GM12801 (cell line): Measurements from ENCODE around the gene DTD2.

Source experiments
- TF ChIP-seq, protein P1 (sequence below): IDR thresholded peaks from one replicate; pipeline ENCODE4 v1.5.1; 2011; ENCODE audit warnings: control low read depth; ENCODE audit not compliant: insufficient read length; ENCODE audit errors: extremely low read depth

DTD2 gene

DNA sequence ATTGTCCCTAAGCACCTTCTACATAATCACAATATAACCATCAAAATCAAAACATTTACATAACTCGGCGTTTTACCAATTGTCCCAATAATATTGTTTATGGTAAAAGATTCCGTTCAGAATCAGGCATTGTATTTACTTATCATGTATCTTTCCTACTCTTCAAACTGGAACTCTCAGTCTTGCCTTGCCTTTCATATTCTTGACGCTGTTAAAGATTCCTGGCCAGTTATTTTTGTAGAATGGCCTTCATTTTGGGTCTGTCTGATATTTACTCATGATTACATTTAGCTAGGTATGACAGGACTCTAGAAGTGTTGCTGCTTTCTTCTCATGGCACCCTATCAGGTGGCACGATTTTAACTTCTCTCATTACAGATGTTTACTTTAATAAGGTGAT is 36.1 kb downstream of the DTD2 start:
- TF ChIP-seq, protein P1, sequence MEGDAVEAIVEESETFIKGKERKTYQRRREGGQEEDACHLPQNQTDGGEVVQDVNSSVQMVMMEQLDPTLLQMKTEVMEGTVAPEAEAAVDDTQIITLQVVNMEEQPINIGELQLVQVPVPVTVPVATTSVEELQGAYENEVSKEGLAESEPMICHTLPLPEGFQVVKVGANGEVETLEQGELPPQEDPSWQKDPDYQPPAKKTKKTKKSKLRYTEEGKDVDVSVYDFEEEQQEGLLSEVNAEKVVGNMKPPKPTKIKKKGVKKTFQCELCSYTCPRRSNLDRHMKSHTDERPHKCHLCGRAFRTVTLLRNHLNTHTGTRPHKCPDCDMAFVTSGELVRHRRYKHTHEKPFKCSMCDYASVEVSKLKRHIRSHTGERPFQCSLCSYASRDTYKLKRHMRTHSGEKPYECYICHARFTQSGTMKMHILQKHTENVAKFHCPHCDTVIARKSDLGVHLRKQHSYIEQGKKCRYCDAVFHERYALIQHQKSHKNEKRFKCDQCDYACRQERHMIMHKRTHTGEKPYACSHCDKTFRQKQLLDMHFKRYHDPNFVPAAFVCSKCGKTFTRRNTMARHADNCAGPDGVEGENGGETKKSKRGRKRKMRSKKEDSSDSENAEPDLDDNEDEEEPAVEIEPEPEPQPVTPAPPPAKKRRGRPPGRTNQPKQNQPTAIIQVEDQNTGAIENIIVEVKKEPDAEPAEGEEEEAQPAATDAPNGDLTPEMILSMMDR: no peak

DNA sequence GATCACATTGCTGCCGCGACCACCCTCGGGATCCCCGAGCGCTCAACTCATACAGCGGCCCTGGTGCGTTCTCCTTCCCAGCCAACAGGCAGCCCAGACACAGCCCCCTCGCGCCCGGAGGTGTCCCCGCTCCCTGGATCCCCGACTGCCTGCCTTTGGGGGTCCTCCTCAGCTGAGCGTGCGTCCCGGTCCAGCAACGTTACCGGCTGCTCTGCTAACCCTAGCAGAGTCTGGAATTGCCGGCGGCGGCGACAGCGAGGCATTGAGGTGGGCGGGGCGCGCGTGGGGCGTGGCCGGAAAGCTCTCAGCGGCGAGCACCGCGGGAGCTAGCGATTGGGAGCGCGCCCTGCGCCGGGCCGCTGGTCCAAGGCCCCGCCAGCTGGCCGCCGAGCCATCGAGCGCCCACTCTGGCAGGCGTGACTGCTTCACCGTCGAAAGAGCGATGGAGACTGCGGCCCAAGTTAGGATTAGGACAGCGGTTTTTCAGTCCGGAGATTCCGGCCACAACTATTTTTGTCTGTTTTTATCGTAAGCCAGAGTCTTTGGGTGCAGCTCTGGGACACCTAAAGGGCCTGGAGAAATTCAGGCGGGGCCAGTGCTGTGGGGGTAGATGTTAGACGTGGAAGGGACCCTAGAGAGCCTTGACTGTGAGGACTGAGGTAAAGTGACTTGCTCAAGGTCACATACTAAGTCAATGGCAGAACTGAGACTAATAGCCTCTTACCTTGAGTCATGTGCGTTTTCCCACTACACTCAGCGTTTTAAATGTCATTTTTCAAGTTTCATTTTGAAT is 36.8 kb downstream of the DTD2 start, which contains the start of gene HEATR5A:
Gene HEATR5A, minus strand, starts transcription at position 232 of the 793 bp plus-strand sequence. CDS start 17,575 bp downstream, outside the sequence.
- TF ChIP-seq, protein P1: no peak

DNA sequence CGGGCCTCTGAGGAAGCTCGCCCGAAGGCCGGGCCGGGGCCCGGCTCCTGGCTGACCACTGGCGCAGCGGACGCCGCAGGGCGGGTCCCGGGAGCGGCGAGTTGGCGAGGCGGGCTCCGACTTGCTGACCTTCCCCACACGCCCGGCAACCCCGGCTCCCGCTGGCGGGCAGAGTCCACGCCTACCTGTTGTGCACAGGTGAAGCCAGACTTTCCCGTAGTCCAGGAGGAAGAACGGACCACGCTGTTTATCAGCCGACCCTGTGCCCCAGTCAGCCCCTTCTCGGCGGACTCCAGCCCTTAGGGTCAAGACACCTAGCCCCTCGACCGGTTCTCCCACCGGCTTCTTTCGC is 37.4 kb downstream of the DTD2 start:
- TF ChIP-seq, protein P1: no peak

DNA sequence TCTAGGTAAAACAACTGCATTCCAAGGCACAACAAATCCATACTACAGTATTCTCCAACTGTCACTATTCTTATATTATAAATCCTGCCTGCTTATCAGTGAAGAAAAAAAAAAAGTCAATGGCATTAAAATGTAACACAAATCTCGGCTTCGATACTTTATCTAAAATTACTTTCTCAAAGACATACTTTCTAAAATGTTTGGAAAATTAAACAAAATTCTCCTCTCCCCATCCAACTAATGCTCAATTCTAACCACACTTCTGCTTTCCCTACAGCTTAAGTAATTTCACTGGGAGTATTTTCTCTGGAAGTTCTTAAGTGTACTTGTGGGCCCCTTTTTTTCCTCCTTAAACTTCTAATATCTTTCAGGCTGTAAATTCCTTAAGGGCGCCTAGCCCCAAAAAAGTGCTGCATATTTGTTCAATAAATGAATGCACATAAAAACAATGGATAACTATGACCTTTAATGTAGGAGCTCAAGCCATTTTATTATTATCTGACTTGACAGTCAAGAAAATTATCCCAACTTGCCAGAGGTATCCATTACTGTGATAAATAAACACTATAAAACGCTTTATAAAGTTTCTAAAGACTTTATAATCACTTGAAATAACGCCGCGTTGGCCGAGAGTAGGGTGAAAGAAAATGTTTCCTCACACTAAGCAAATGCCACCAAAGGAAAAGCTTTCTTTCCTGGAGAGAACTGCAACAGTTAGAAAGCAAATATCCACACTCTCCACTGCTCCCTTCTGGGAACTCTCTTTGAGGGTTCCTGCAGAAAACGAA is 37.9 kb downstream of the DTD2 start:
- TF ChIP-seq, protein P1: no peak

DNA sequence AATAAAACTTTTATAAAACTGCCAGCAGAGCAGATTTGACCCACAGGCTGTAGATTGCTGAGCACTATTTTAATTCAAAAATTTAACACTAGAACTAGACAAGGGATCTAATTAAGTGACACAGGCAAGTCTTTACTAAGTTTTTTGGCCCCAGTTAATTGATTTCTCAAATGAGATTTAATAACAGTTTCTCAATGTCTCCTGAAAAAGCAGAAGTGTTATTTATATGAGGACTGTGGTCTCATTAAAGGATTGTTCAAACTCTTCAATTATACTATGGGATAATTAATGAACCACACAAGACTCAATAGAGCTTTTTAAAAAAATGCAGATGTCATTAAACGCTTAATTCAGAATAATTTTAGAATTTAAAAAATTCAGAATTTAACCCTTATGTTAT is 38.9 kb downstream of the DTD2 start:
- TF ChIP-seq, protein P1: no peak

DNA sequence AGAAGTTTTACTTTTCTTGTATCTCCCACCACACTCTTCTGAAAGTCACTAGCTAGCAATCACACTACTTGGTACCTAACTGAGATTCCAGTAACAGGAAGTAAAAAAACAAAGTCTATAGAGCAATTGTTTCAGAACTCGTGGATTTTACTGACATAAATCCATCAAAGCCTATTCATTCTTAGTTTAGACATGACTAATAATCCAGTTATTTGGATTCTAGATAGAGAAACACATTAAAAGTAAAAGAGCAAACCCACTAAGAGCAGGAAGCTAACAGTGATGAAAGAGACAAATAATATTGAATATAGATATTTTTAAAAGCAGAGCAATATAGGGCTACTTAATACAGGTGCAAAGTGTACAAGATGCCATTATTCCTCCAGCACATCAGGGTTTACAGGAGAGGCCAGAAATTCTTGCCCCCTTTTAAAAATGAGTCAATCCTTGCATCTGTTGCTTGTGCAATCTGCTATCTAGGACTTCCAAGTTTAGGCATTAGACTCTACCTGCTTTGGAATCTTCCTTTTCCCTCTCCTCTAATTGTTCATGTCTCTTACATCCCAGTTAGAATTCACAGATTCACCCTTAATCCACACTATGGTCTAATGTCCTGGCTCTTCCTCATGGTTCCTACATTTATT is 43.0 kb downstream of the DTD2 start:
- TF ChIP-seq, protein P1: no peak

DNA sequence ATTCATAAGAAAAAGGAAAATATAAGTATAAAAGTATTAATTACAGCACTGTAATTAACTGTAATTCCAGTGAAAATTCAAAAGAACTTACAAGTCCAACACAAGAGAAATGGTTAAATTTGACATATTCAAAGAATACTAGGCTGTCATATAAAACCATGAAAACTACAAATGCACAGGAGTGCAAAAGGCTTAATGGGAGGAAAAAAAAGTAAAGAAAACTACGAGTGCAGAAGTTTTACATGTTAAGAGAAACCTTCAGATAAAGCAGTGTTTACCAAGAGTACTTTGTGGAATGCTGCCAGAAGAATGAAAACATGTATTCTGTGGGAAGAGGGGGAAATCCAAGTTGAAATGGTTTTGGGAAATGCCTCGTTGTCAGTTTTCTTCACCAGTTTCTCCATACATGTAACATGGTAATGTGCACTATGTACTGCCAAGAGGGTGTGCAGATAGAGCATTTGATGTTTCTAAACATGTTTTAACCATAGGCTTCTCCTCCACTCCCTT is 46.0 kb downstream of the DTD2 start:
- TF ChIP-seq, protein P1: no peak
